Anterior cingulate cortex (tissue), 58 donors: ENCODE data around the gene ADAMTSL3.
"Not testable (repeated sequence)": the region's sequence is repeated elsewhere in the genome, so short reads cannot be mapped to it uniquely, and the experiment has no call there.

Source experiments
- DNase-seq, 58 donors: peaks; one replicate each; lab custom pipeline; 2025; lab: John Stamatoyannopoulos, UW

Gene ADAMTSL3

GRCh38 chr15:83745771-83746170 is 91.8 kb downstream of the ADAMTSL3 start:
- no peak for DNase-seq

GRCh38 chr15:83746231-83746630 is 92.3 kb downstream of the ADAMTSL3 start:
- no peak for DNase-seq

GRCh38 chr15:83747050-83747717 is 93.3 kb downstream of the ADAMTSL3 start:
- DNase-seq, result peak in 11 of 58 donors; percentile 2 to 26 (median 7)

- no peak for DNase-seq
Measured at GRCh38 chr15:83747718-83748110, 93.8 kb downstream of the ADAMTSL3 start.

- no peak for DNase-seq
Measured at GRCh38 chr15:83753872-83754493, 100.1 kb downstream of the ADAMTSL3 start.

GRCh38 chr15:83757291-83757690 is 103.4 kb downstream of the ADAMTSL3 start:
- DNase-seq, result not testable (repeated sequence)

GRCh38 chr15:83762367-83762766 is 108.4 kb downstream of the ADAMTSL3 start:
- DNase-seq, result no peak

- peak in 15 of 58 donors; percentile 0 to 39 (median 7) for DNase-seq
Measured at GRCh38 chr15:83764201-83764838, 110.4 kb downstream of the ADAMTSL3 start.

- no peak for DNase-seq
Measured at GRCh38 chr15:83766339-83766738, 112.4 kb downstream of the ADAMTSL3 start.

GRCh38 chr15:83767741-83768140 is 113.8 kb downstream of the ADAMTSL3 start:
- no peak for DNase-seq

GRCh38 chr15:83769411-83769999 is 115.6 kb downstream of the ADAMTSL3 start:
- no peak for DNase-seq

- no peak for DNase-seq
Measured at GRCh38 chr15:83775738-83776137, 121.8 kb downstream of the ADAMTSL3 start.

- no peak for DNase-seq
Measured at GRCh38 chr15:83776986-83777385, 123.1 kb downstream of the ADAMTSL3 start.

- DNase-seq, result no peak
Measured at GRCh38 chr15:83783227-83783626, 129.3 kb downstream of the ADAMTSL3 start.

GRCh38 chr15:83784975-83785374 is 131.1 kb downstream of the ADAMTSL3 start:
- no peak for DNase-seq

- no peak for DNase-seq
Measured at GRCh38 chr15:83786336-83786735, 132.4 kb downstream of the ADAMTSL3 start.

- DNase-seq, result no peak
Measured at GRCh38 chr15:83793069-83793468, 139.1 kb downstream of the ADAMTSL3 start.

GRCh38 chr15:83794209-83794608 is 140.3 kb downstream of the ADAMTSL3 start:
- DNase-seq, result no peak

GRCh38 chr15:83809345-83809744 is 155.4 kb downstream of the ADAMTSL3 start:
- no peak for DNase-seq

- peak in 2 of 58 donors; percentile 3 to 51 for DNase-seq
Measured at GRCh38 chr15:83810110-83810509, 156.2 kb downstream of the ADAMTSL3 start.

GRCh38 chr15:83813682-83814081 is 159.8 kb downstream of the ADAMTSL3 start:
- no peak for DNase-seq
